Thoracic aorta (tissue), 2 donors: ENCODE measurements around the gene SCN5A. TPM values are rescaled to one million over a fixed set of nuclear protein-coding genes. Genes with fewer than 3 reads are reported as not detected.

Experiments used
- ATAC-seq: fragments of 150-250 bp; one replicate; pipeline ENCODE4 v1.8.0; 2017; ENCODE audit warnings: low read depth; ENCODE audit not compliant: insufficient number of reproducible peaks, low FRiP score
- DNase-seq: peaks from one replicate; pipeline ENCODE4 v3.0.0-alpha.2; 2020; ENCODE audit warnings: low spot score
- H3K27ac ChIP-seq, 2 donors: fragments of 200-600 bp; sonication (generic); 1 replicate in 1 of 2; 2 replicates in 1 of 2; pipeline ENCODE4 v1.5.1; 2016; ENCODE audit warnings: mild to moderate bottlenecking in 2 of 2, moderate library complexity in 2 of 2
- H3K27me3 ChIP-seq: fragments of 200-600 bp; sonication (generic); replicated peaks from 2 replicates; pipeline ENCODE4 v1.6.0; 2016; ENCODE audit warnings: mild to moderate bottlenecking; ENCODE audit not compliant: insufficient read depth
- H3K36me3 ChIP-seq: fragments of 200-600 bp; sonication (generic); one replicate; pipeline ENCODE4 v1.5.1; 2016
- H3K4me1 ChIP-seq, 2 donors: fragments of 200-600 bp; sonication (generic); 1 replicate in 1 of 2; 2 replicates in 1 of 2; pipeline versions ENCODE4 v1.5.1 to v1.6.0; 2016; ENCODE audit warnings: low read depth in 2 of 2, mild to moderate bottlenecking in 1 of 2; ENCODE audit not compliant: control insufficient read depth in 1 of 2
- H3K4me3 ChIP-seq: fragments of 200-600 bp; sonication (generic); 2 replicates; pipeline ENCODE4 v1.5.1; 2016; ENCODE audit warnings: mild to moderate bottlenecking
- H3K9me3 ChIP-seq: fragments of 200-600 bp; sonication (generic); 2 replicates; pipeline ENCODE4 v1.5.1; 2016
- CTCF ChIP-seq: fragments of 200-600 bp; sonication (generic); IDR thresholded peaks from one replicate; pipeline ENCODE4 v1.5.1; 2019; ENCODE audit warnings: antibody characterized with exemption
- total RNA-seq, 2 donors: library from RNA; depleted of rRNA; stranded (reverse); fragments of >200 nt; gene quantifications; one replicate each; pipeline versions ENCODE4 v1.1.0 to v1.2.3, GENCODE V29; 2016

Gene SCN5A
- total RNA-seq, 2 donors from 2014 or later: 5.4 to 14.4 TPM

GRCh38 chr3:38634111-38634510 is 15.4 kb downstream of the SCN5A start:
- Histone ChIP-seq H3K4me3 (no peak overlapping the region), H3K27me3 (no peaks in the 10 kb centered on the region), H3K9me3 (no peaks in the 10 kb centered on the region), H3K27ac (no peak overlapping the region), H3K4me1 (no peaks in the 10 kb centered on the region), H3K36me3 (no peaks in the 10 kb centered on the region)
- ATAC-seq (no peak), DNase-seq (no peak)
- TF ChIP-seq CTCF: no peak

- DNase-seq: no peak
- Histone ChIP-seq H3K27me3 (no peaks in the 10 kb centered on the region), H3K36me3 (no peaks in the 10 kb centered on the region), H3K9me3 (no peaks in the 10 kb centered on the region), H3K4me3 (no peak overlapping the region), H3K4me1 (no peaks in the 10 kb centered on the region), H3K27ac (no peak overlapping the region)
- TF ChIP-seq CTCF: no peak
- ATAC-seq: no peak
Observed at GRCh38 chr3:38632989-38633388, 16.5 kb downstream of the SCN5A start.

GRCh38 chr3:38630606-38631005 is 18.9 kb downstream of the SCN5A start:
- Histone ChIP-seq H3K4me1 (no peaks in the 10 kb centered on the region), H3K27ac (no peak overlapping the region), H3K4me3 (no peak overlapping the region)

GRCh38 chr3:38630070-38630469 is 19.4 kb downstream of the SCN5A start:
- H3K27ac ChIP-seq: no peak overlapping the region
- no peaks in the 10 kb centered on the region for H3K27me3 ChIP-seq
- no peaks in the 10 kb centered on the region for H3K4me1 ChIP-seq
- H3K9me3 ChIP-seq: no peaks in the 10 kb centered on the region
- TF ChIP-seq CTCF: no peak
- no peak for DNase-seq
- ATAC-seq: no peak
- H3K36me3 ChIP-seq: no peaks in the 10 kb centered on the region
- H3K4me3 ChIP-seq: no peak overlapping the region

More at GRCh38 chr3:38630606-38631005, 18.9 kb downstream of the SCN5A start:
- no peak for TF ChIP-seq CTCF
- ATAC-seq (no peak), DNase-seq (no peak)
- H3K9me3 ChIP-seq: no peaks in the 10 kb centered on the region
- no peaks in the 10 kb centered on the region for H3K36me3 ChIP-seq
- H3K27me3 ChIP-seq: no peaks in the 10 kb centered on the region

GRCh38 chr3:38628835-38629234 is 20.7 kb downstream of the SCN5A start:
- Histone ChIP-seq H3K27me3 (no peaks in the 10 kb centered on the region), H3K4me1 (no peaks in the 10 kb centered on the region), H3K4me3 (no peak overlapping the region), H3K27ac (no peak overlapping the region), H3K36me3 (no peaks in the 10 kb centered on the region), H3K9me3 (no peaks in the 10 kb centered on the region)
- DNase-seq: no peak
- ATAC-seq: no peak
- TF ChIP-seq CTCF: no peak
